ENCODE results near the gene IL21R. TPM values are rescaled to one million over a fixed set of nuclear protein-coding genes. Genes with fewer than 3 reads are reported as not detected.

Gene IL21R
- total RNA-seq (2014; rRNA removed; shearing (Covaris generic)): 0.15 TPM in 2 replicates

- peak; percentile 69 for DNase-seq (ENCODE audit: low read depth)
These were observed at the start of gene IL21R for GRCh38 chr16:27401768-27402568. Gene IL21R (plus strand): TSS chr16:27402174. CDS start chr16:27430072, 27,898 bp downstream.

GRCh38 chr16:27353853-27354252 is 48.1 kb upstream of the IL21R start:
- no peak for DNase-seq (ENCODE audit: low read depth)

- DNase-seq (ENCODE audit: low read depth): peak; percentile 32
These were observed 46.4 kb upstream of the IL21R start for GRCh38 chr16:27355610-27356009.

- no peak for DNase-seq (ENCODE audit: low read depth)
These were observed 45.2 kb upstream of the IL21R start for GRCh38 chr16:27356794-27357193.

GRCh38 chr16:27359051-27359450 is 42.9 kb upstream of the IL21R start:
- peak; percentile 44 for DNase-seq (ENCODE audit: low read depth)

- DNase-seq (ENCODE audit: low read depth): no peak
These were observed 42.4 kb upstream of the IL21R start for GRCh38 chr16:27359615-27360014.

GRCh38 chr16:27361987-27362386 is 40.0 kb upstream of the IL21R start:
- no peak for DNase-seq (ENCODE audit: low read depth)

- DNase-seq (ENCODE audit: low read depth): no peak
These were observed 39.3 kb upstream of the IL21R start for GRCh38 chr16:27362570-27363245.

GRCh38 chr16:27363246-27363632 is 38.7 kb upstream of the IL21R start:
- DNase-seq (ENCODE audit: low read depth): no peak

GRCh38 chr16:27363797-27364196 is 38.2 kb upstream of the IL21R start:
- peak; percentile 29 for DNase-seq (ENCODE audit: low read depth)

- DNase-seq (ENCODE audit: low read depth): no peak
These were observed 37.4 kb upstream of the IL21R start for GRCh38 chr16:27364493-27365141.

- DNase-seq (ENCODE audit: low read depth): peak; percentile 84
These were observed 36.6 kb upstream of the IL21R start for GRCh38 chr16:27365142-27366089.

GRCh38 chr16:27366687-27367460 is 35.1 kb upstream of the IL21R start:
- no peak for DNase-seq (ENCODE audit: low read depth)

- DNase-seq (ENCODE audit: low read depth): peak; percentile 50
These were observed 34.3 kb upstream of the IL21R start for GRCh38 chr16:27367461-27368357.

GRCh38 chr16:27368358-27368722 is 33.6 kb upstream of the IL21R start:
- DNase-seq (ENCODE audit: low read depth): no peak

- DNase-seq (ENCODE audit: low read depth): peak; percentile 64
These were observed 32.2 kb upstream of the IL21R start for GRCh38 chr16:27369806-27370205.

GRCh38 chr16:27370318-27370717 is 31.7 kb upstream of the IL21R start:
- DNase-seq (ENCODE audit: low read depth): no peak

- no peak for DNase-seq (ENCODE audit: low read depth)
These were observed 28.7 kb upstream of the IL21R start for GRCh38 chr16:27373312-27373711.

GRCh38 chr16:27374221-27374803 is 27.7 kb upstream of the IL21R start:
- DNase-seq (ENCODE audit: low read depth): no peak
